ENCODE results near the gene VWA1.
A peak's percentile ranks its signal among the peaks of the same experiment; 100 is the strongest.

DNA sequence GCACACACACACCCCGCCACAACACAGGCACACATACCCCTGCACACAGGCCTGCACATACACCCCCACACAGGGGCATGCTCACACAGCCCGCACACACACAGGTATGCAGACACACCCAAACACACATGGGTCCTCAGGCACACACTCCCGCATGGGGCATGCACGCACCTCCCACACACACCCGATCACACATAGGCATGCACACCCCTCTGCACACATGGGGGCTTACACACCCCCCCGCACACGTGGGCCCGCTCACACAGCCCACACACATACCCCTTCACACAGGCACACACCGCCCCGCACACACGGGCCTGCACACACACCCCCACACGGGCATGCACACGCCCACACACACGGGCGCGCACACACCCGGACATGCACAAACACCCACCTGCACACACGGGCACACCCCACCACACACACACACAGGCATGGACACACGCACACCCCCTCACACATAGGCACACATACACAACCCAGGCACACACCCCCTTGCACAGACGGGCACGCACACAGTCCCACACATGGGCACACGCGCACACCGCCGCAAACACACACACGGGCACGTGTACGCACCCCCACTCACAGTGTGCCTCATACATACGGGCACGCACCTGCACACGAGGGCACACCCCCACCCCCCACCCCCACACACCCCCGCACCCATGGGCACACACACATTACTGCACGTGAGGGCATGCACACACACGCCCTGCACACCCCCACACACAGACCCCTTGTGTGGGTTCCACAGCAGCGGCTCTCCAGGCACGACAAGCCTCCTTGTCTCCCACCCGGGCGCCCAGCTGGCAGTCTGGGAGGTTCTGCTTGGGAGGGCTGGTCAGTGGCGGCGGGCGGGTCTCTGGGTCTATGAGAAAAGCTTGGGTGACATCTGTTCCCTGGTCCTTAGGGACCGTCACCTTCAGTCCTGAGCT is 44.3 kb downstream of the VWA1 start:
- no peak for TF ChIP-seq CREM (IDR thresholded peaks at IDR 0.05; ENCODE audit: low read depth)
- no peak for TF ChIP-seq NBN (IDR thresholded peaks at IDR 0.05)
- TF ChIP-seq POLR2A (IDR thresholded peaks at IDR 0.05; ENCODE audit: low read depth, low read length) = 0 out of 2 replicates have a peak, but pooled peaks have one; percentile 55
- no peak for TF ChIP-seq RELA (IDR thresholded peaks at IDR 0.05; ENCODE audit: borderline replicate concordance, partially characterized antibody)
- TF ChIP-seq EP300 (IDR thresholded peaks at IDR 0.05; ENCODE audit: borderline replicate concordance in 1 of 2, control insufficient read depth in 1 of 2, low read depth in 2 of 2, low read length in 2 of 2) = no peak
- TF ChIP-seq, protein P1, sequence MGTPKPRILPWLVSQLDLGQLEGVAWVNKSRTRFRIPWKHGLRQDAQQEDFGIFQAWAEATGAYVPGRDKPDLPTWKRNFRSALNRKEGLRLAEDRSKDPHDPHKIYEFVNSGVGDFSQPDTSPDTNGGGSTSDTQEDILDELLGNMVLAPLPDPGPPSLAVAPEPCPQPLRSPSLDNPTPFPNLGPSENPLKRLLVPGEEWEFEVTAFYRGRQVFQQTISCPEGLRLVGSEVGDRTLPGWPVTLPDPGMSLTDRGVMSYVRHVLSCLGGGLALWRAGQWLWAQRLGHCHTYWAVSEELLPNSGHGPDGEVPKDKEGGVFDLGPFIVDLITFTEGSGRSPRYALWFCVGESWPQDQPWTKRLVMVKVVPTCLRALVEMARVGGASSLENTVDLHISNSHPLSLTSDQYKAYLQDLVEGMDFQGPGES (IDR thresholded peaks at IDR 0.05) = no peak
- no peak for TF ChIP-seq SPI1 (IDR thresholded peaks at IDR 0.05; ENCODE audit: borderline replicate concordance, insufficient read depth, low read depth, low read length)
- TF ChIP-seq, protein P2, sequence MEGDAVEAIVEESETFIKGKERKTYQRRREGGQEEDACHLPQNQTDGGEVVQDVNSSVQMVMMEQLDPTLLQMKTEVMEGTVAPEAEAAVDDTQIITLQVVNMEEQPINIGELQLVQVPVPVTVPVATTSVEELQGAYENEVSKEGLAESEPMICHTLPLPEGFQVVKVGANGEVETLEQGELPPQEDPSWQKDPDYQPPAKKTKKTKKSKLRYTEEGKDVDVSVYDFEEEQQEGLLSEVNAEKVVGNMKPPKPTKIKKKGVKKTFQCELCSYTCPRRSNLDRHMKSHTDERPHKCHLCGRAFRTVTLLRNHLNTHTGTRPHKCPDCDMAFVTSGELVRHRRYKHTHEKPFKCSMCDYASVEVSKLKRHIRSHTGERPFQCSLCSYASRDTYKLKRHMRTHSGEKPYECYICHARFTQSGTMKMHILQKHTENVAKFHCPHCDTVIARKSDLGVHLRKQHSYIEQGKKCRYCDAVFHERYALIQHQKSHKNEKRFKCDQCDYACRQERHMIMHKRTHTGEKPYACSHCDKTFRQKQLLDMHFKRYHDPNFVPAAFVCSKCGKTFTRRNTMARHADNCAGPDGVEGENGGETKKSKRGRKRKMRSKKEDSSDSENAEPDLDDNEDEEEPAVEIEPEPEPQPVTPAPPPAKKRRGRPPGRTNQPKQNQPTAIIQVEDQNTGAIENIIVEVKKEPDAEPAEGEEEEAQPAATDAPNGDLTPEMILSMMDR (IDR thresholded peaks at IDR 0.05 in 2 of 3, conservative IDR thresholded peaks at IDR 0.05 in 1 of 3; ENCODE audit: control insufficient read depth in 2 of 3, extremely low read depth in 1 of 3, insufficient read depth in 1 of 3, low read depth in 3 of 3, low read length in 3 of 3) = no peak
